Spleen (tissue), 11 donors: Measurements from ENCODE around the gene FAM120B. TPM values are rescaled to one million over a fixed set of nuclear protein-coding genes. Genes with fewer than 3 reads are reported as not detected.

Experiments
- DNase-seq: peaks from one replicate; pipeline ENCODE4 v3.0.0-alpha.2; 2020
- H3K27ac ChIP-seq, 8 donors: fragments of 200-600 bp; sonication (generic) in 7 of 8; 1 replicate in 4 of 8; 2 replicates in 4 of 8; pipeline versions ENCODE4 v1.5.0 to v1.8.0; 2016 to 2021; ENCODE audit warnings: inconsistent platforms in 4 of 8, mild to moderate bottlenecking in 4 of 8, moderate library complexity in 1 of 8
- H3K27me3 ChIP-seq, 7 donors: fragments of 200-600 bp; sonication (generic) in 6 of 7; replicated peaks in 1 of 7; 1 replicate in 4 of 7; 2 replicates in 3 of 7; pipeline versions ENCODE4 v1.5.0 to v1.8.0; 2016 to 2021; ENCODE audit warnings: inconsistent platforms in 3 of 7, mild to moderate bottlenecking in 1 of 7
- H3K36me3 ChIP-seq, 6 donors: fragments of 200-600 bp; sonication (generic) in 5 of 6; 1 replicate in 4 of 6; 2 replicates in 2 of 6; pipeline versions ENCODE4 v1.5.0 to v1.8.0; 2016 to 2021; ENCODE audit warnings: inconsistent platforms in 2 of 6
- H3K4me1 ChIP-seq, 6 donors: fragments of 200-600 bp; sonication (generic) in 5 of 6; 1 replicate in 3 of 6; 2 replicates in 3 of 6; pipeline versions ENCODE4 v1.5.0 to v1.8.0; 2016 to 2021; ENCODE audit warnings: inconsistent platforms in 3 of 6
- H3K4me3 ChIP-seq, 8 donors: fragments of 200-600 bp; sonication (generic) in 7 of 8; 1 replicate in 4 of 8; 2 replicates in 4 of 8; pipeline versions ENCODE4 v1.5.0 to v1.8.0; 2016 to 2021; ENCODE audit warnings: inconsistent platforms in 4 of 8, mild to moderate bottlenecking in 4 of 8, moderate library complexity in 2 of 8
- H3K9me3 ChIP-seq, 8 donors: fragments of 200-600 bp; sonication (generic) in 7 of 8; 1 replicate in 4 of 8; 2 replicates in 4 of 8; pipeline versions ENCODE4 v1.5.0 to v1.8.0; 2016 to 2021; ENCODE audit warnings: inconsistent platforms in 4 of 8
- POLR2A ChIP-seq, 3 donors: fragments of 450-650 bp; IDR thresholded peaks; one replicate each; pipeline ENCODE4 v1.5.1; 2017; ENCODE audit warnings: antibody characterized with exemption in 3 of 3, mild to moderate bottlenecking in 1 of 3
- POLR2AphosphoS5 ChIP-seq, 3 donors: sonication (generic); formaldehyde crosslinking; IDR thresholded peaks; one replicate each; pipeline ENCODE4 v1.5.1; 2017; ENCODE audit warnings: antibody characterized with exemption in 3 of 3
- WGBS, 5 donors: extraction: QIAGEN DNeasy Blood & Tissue Kit in 3 of 5; methylation state at CpG; one replicate each; pipeline versions ENCODE4 v1.1.5 to v1.1.7; 2013 to 2018; 5-methylcytosine and 5-hydroxymethylcytosine counted together
- intact Hi-C: fragments of 100-400 bp; cut with DNase I; formaldehyde crosslinking; loops from one replicate; pipeline ENCODE4 v1.15.0; 2023; ENCODE audit warnings: low total_unique reads
- polyA plus RNA-seq, 3 donors: library from polyadenylated mRNA; stranded (reverse); fragments of 200-250 nt; gene quantifications; one replicate each; pipeline ENCODE4 v1.2.1, GENCODE V29; 2013
- total RNA-seq, 7 donors: library from RNA; depleted of rRNA in 3 of 7; stranded (reverse); fragments of >200 nt in 3 of 7; fragmentation: NEBNext Ultra II Directional in 4 of 7; extraction: Animal tissue kit (Norgen Biotek cat#: 25700) in 4 of 7; gene quantifications; one replicate each; pipeline versions ENCODE4 v1.1.0 to v1.2.1, GENCODE V29; 2016 to 2021
- TF ChIP-seq, protein P1 (sequence below), 11 experiments: fragments of 200-600 bp in 7 of 11; fragments of 450-650 bp in 4 of 11; sonication (generic) in 4 of 11; IDR thresholded peaks in 8 of 11; conservative IDR thresholded peaks in 3 of 11; 1 replicate in 7 of 11; 2 replicates in 4 of 11; pipeline versions ENCODE4 v1.4.0 to v1.8.0; 2016 to 2021; ENCODE audit warnings: antibody characterized with exemption in 11 of 11, inconsistent platforms in 4 of 11, mild to moderate bottlenecking in 1 of 11
- donor health status: healthy with polysubstance abuse.
- donor health status: DM: no; HTN: no; CAD: no; lungs with moderate emphysema.
- donor health status: DM: no; HTN: no; CAD: no.
- donor health status: Bipolar disorder and iron deficiency.
- donor health status: healthy.
- donor health status: DM: no; HTN: no; CAD: no.
- donor health status: DM: yes; HTN: yes; CAD: no.

The FAM120B gene
- total and polyA plus RNA-seq, 10 donors, result 7.6 to 41.2 (median 26.8) TPM

DNA sequence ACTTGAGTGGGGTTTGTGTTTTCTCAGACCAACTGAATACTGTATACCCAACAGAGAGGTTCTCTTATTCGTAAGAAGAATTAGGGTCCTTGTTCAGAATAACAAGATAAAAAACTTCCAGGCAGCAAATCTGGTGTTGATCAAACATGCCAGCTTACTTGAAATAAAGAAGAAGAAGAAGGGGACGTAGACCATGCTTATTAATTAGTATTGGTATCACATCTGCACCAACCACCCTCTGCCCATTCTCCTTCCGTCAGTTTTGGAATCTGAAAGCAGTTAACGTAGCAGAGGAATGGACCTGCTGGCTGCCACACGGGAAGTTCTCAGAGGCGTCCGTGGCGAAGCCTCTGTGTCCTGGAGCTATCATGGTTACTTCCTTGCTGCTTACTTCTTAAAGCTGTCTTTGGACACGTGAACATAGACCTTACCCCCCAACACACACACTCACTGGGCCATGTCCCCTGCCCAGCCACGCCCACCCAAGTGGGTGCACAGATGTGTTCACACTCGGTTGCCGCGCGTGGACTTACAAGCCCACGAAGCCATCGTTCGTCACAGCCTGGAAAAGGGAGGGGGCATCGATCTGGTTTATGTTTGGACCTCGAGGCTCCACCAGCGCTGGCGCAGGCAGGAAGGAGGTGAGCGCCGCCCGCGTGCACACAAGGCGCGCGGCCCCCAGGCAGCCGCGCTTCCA, 11.6 kb upstream of the FAM120B start:
- H3K4me3 ChIP-seq, result peak overlapping the region; percentile 3 to 76 (median 47)
- intact Hi-C loops, result no loop called here
- no peaks in the 10 kb centered on the region for H3K9me3 ChIP-seq
- no peak for DNase-seq
- no peaks in the 10 kb centered on the region for H3K36me3 ChIP-seq
- TF ChIP-seq POLR2AphosphoS5 (IDR thresholded peaks at IDR 0.05) (no peak), POLR2A (IDR thresholded peaks at IDR 0.05) (no peak)
- TF ChIP-seq, protein P1, sequence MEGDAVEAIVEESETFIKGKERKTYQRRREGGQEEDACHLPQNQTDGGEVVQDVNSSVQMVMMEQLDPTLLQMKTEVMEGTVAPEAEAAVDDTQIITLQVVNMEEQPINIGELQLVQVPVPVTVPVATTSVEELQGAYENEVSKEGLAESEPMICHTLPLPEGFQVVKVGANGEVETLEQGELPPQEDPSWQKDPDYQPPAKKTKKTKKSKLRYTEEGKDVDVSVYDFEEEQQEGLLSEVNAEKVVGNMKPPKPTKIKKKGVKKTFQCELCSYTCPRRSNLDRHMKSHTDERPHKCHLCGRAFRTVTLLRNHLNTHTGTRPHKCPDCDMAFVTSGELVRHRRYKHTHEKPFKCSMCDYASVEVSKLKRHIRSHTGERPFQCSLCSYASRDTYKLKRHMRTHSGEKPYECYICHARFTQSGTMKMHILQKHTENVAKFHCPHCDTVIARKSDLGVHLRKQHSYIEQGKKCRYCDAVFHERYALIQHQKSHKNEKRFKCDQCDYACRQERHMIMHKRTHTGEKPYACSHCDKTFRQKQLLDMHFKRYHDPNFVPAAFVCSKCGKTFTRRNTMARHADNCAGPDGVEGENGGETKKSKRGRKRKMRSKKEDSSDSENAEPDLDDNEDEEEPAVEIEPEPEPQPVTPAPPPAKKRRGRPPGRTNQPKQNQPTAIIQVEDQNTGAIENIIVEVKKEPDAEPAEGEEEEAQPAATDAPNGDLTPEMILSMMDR (IDR thresholded peaks at IDR 0.05 in 8 of 11, conservative IDR thresholded peaks at IDR 0.05 in 3 of 11), result no peak
- peaks cover 8 to 100% (median 75%) of the 10 kb centered on the region in 7 donors for H3K27me3 ChIP-seq
- H3K4me1 ChIP-seq, result peaks cover 32 to 75% (median 61%) of the 10 kb centered on the region in 6 donors
- H3K27ac ChIP-seq, result no peak overlapping the region
- WGBS, 5 donors, result 12 to 17% (median 16%) methylated on average over 17 to 30 of the region's 30 CpGs

DNA sequence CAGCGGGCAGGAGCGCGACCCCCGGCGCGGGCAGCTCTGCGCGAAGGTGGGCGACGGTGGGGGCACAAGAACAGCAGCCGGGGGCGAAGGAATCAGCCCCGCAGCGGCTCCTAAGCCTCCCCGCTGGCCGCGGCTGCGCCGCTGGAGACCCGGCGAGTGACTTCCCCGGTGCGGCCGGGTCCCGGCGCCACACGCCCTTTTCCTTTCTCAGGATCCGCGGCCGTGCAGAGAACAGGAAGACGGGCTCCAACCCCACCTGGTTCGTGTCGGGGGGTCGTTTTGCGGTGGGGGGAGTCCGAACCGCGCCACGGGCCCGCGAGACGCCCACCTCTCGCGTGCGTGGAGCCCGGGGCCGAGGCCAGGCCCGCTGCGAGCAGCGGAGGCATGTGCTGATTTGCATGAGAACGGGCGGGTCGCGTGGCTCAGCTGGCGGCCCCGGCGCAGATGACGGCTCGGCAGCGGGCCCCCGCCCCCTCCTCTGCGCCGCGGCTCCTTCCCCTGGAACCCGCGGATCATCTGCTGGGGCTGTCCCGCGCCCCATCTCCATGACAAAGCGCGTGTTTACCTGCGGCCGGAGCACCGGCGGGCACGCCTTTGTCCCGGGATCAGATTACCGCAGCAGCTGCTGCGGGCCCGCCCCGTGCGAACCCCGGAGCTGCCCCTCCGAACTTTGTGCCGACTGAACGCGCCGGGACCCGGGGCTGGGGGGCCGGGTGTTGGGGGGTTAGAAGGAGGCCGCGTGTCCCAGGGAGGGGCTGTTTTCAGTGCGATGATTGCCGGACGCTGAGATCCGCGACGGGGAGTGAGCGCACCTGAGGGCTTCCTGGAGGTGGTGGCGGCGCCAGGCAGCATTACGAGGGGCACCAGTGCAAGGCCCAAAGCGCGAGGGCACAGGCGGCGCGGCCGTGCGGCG, 10.8 kb upstream of the FAM120B start:
- intact Hi-C loops, result no loop called here
- Histone ChIP-seq H3K27ac (no peak overlapping the region), H3K9me3 (peaks cover 0 to 2% (median 0%) of the 10 kb centered on the region in 8 donors), H3K27me3 (peaks cover 8 to 100% (median 73%) of the 10 kb centered on the region in 7 donors), H3K4me1 (peaks cover 32 to 67% (median 59%) of the 10 kb centered on the region in 6 donors), H3K36me3 (no peaks in the 10 kb centered on the region), H3K4me3 (peak overlapping the region; percentile 3 to 76 (median 47))
- TF ChIP-seq POLR2A (IDR thresholded peaks at IDR 0.05) (no peak), POLR2AphosphoS5 (IDR thresholded peaks at IDR 0.05) (peak in 2 of 3 donors; percentile 47 to 71)
- DNase-seq, result peak; percentile 85
- WGBS, 5 donors, result 0 to 1% (median 1%) methylated on average over 4 to 109 of the region's 109 CpGs

DNA sequence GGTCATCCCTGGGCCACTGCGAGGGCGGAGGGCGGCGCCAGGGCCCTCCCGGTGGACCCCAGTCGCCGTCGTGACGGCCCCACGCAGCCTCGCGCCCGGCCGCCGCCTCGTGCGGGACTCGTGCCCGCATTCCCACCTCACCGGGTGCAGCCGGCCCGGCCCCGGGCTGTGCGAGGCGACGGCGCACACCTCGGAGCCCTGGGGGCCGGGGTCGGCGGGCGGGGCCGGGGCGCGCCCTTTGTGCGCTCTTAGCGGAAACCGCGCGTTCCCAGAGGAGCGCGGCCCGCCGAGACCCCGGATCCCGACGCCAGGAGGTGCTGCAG, 10.2 kb upstream of the FAM120B start:
- Histone ChIP-seq H3K4me1 (peaks cover 31 to 61% (median 55%) of the 10 kb centered on the region in 6 donors), H3K9me3 (peaks cover 0 to 8% (median 2%) of the 10 kb centered on the region in 8 donors), H3K27me3 (peaks cover 8 to 100% (median 73%) of the 10 kb centered on the region in 7 donors), H3K4me3 (peak overlapping the region in 7 of 8 donors; percentile 3 to 76 (median 48)), H3K36me3 (no peaks in the 10 kb centered on the region), H3K27ac (no peak overlapping the region)
- intact Hi-C loops, result no loop called here
- 1 to 4% (median 3%) methylated on average over 26 to 47 of the region's 47 CpGs; no CpG with 5 or more reads in 1 of the 5 donors for WGBS, 5 donors
- TF ChIP-seq, protein P1 (IDR thresholded peaks at IDR 0.05 in 8 of 11, conservative IDR thresholded peaks at IDR 0.05 in 3 of 11), result no peak
- TF ChIP-seq POLR2AphosphoS5 (IDR thresholded peaks at IDR 0.05) (no peak), POLR2A (IDR thresholded peaks at IDR 0.05) (no peak)
- DNase-seq, result no peak

DNA sequence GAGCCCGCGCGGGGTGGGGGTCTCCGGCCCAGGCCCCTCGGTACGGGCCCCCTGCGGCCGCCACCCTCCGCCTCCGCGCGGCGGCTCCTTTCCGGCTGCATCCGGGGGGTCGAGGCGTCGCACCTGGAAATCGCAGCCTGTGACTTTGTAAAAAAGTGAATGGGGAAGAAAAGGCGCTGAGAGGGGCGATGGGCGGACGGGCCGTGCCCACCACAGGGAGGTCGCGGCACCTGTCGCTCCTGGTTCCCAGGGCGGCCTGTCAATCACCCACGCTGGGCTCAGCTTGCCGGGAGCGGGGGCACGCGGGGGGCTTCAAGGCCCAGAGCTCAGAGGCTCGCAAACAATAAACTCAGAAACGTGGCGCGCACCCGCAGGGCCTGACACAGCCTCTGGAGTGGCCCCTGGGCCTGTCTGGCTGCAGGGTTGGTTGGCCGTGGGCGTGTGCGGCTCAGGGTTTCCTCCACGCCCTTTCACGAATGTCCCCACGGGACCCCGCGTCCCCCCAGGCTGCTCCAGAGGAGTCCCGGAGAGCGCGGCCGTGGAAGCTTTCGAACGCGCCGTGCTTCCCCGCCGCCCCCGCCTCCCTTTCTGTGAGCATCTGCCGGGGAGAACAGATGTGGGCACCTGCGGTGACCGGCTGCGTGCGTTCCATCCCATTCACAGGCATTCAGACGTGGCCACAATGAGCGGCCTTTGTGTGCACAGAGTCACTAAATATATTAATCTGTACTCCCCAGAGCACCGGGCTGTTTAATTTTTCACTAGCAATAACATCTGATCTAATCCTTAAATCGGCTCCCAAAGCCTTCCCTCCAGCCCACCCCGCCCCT, 9.6 kb upstream of the FAM120B start:
- no peaks in the 10 kb centered on the region for H3K36me3 ChIP-seq
- H3K27ac ChIP-seq, result no peak overlapping the region
- no peak for DNase-seq
- WGBS, 5 donors, result 10 to 17% (median 13%) methylated on average over 45 to 67 of the region's 67 CpGs
- H3K4me1 ChIP-seq, result peaks cover 25 to 55% (median 49%) of the 10 kb centered on the region in 6 donors
- peaks cover 8 to 96% (median 73%) of the 10 kb centered on the region in 7 donors for H3K27me3 ChIP-seq
- intact Hi-C loops, result no loop called here
- TF ChIP-seq POLR2AphosphoS5 (IDR thresholded peaks at IDR 0.05) (no peak), POLR2A (IDR thresholded peaks at IDR 0.05) (no peak)
- TF ChIP-seq, protein P1 (IDR thresholded peaks at IDR 0.05 in 8 of 11, conservative IDR thresholded peaks at IDR 0.05 in 3 of 11), result no peak
- peak overlapping the region in 5 of 8 donors; percentile 3 to 76 (median 48) for H3K4me3 ChIP-seq
- H3K9me3 ChIP-seq, result peaks cover 0 to 8% (median 2%) of the 10 kb centered on the region in 8 donors
